ENCODE data around the gene LAMA4.

The LAMA4 gene, protein sequence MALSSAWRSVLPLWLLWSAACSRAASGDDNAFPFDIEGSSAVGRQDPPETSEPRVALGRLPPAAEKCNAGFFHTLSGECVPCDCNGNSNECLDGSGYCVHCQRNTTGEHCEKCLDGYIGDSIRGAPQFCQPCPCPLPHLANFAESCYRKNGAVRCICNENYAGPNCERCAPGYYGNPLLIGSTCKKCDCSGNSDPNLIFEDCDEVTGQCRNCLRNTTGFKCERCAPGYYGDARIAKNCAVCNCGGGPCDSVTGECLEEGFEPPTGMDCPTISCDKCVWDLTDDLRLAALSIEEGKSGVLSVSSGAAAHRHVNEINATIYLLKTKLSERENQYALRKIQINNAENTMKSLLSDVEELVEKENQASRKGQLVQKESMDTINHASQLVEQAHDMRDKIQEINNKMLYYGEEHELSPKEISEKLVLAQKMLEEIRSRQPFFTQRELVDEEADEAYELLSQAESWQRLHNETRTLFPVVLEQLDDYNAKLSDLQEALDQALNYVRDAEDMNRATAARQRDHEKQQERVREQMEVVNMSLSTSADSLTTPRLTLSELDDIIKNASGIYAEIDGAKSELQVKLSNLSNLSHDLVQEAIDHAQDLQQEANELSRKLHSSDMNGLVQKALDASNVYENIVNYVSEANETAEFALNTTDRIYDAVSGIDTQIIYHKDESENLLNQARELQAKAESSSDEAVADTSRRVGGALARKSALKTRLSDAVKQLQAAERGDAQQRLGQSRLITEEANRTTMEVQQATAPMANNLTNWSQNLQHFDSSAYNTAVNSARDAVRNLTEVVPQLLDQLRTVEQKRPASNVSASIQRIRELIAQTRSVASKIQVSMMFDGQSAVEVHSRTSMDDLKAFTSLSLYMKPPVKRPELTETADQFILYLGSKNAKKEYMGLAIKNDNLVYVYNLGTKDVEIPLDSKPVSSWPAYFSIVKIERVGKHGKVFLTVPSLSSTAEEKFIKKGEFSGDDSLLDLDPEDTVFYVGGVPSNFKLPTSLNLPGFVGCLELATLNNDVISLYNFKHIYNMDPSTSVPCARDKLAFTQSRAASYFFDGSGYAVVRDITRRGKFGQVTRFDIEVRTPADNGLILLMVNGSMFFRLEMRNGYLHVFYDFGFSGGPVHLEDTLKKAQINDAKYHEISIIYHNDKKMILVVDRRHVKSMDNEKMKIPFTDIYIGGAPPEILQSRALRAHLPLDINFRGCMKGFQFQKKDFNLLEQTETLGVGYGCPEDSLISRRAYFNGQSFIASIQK (N-terminal part only)
- total RNA-seq, result 0 to 3.9 (median 0) reads per million in 9 experiments

DNA sequence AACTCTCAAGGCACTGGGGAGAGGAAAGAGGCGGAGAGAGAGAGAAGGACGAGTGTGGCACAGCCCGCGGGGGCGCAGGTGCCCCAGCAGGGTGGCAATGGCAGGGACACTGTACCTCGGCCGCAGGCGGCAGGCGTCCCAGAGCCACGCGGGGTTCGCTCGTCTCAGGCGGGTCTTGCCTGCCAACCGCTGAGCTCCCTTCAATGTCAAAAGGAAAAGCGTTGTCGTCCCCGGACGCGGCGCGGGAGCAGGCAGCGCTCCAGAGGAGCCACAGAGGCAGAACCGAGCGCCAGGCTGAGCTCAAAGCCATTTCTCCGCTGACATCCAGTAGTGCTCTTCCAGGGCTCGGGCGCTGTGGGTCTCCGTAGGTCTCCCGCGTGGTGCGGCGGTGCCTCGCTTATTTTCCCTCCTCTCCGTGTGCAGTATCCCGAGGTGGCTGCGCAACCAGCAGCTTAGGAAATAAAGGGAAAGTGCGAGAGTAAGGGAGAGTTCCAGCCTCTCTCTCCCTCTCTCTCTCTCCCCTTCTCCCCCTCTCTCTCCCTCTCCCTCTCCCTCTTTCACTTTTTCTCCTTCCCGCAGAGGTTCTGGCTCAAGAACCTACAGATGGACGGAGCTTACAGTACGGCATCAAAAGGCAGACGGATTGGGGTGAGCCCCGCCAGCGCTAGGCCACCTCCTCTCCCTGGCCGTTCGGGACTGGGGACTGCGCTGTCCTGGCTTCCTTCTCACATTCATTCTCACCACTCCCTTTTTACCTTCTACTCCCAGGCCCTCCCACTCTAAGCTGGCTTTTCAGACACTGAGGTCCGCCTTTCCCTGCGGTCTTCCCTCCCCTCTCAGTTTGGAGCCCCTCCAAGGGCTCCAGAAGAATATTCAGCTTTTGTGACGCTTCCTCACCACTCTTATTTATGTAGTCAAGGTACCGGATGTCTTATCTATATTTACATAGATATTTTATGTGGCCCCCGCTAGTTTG, at the start of gene LAMA4:
Gene LAMA4, minus strand, starts transcription at position 727 of the 976 bp plus-strand sequence. Its CDS starts 417 bp downstream, at position 310.
- H3K4me1 Mint-ChIP-seq (ENCODE audit: low read depth in 2 of 2), result peaks cover 16 to 18% of the 10 kb centered on the region in 2 donors
- peak within 1 kb of the TSS in 1 of 2 donors; percentile 59 for H3K27ac Mint-ChIP-seq
- peaks cover 69 to 83% of the 10 kb centered on the region in 2 donors for H3K27me3 Mint-ChIP-seq
- H3K36me3 Mint-ChIP-seq (ENCODE audit: insufficient read depth), result no peaks in the 10 kb centered on the region
- DNase-seq, result peak in 2 of 3 experiments; percentile 5 to 15
- ATAC-seq (replicated peaks), result peak; percentile 80
- peak within 1 kb of the TSS; percentile 69 to 87 for H3K4me3 Mint-ChIP-seq
- no peaks in the 10 kb centered on the region for H3K9me3 Mint-ChIP-seq

DNA sequence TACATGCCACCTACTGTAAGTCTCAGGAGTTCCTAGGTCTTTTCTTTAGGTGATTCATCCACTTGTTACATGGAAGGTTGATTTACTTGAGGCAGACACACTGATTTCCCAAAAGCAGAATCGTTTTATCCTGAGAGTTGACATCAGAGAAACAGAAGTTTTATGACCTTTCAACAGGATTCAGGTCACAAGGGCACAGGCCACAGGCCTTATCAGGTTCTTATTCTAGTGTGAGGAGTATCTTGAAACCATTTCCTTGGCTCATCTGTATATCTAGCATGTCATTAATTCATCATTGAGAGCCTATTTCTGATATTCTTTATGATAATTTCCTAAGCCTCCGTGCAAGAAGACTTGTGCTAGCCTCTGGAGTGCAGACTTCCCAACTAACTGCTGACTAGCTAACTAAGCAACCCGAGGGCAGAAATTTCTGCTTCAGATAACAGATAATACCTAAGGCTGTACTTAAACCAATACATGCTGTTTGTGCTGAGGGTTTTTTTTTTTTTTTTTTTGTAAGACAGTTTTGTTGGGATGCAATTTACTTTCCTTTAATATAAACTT, 47.9 kb upstream of the LAMA4 start:
- Mint-ChIP-seq H3K9me3 (no peaks in the 10 kb centered on the region), H3K36me3 (ENCODE audit: insufficient read depth) (no peaks in the 10 kb centered on the region), H3K4me3 (no peak overlapping the region), H3K27me3 (peaks cover 47 to 52% of the 10 kb centered on the region in 2 donors), H3K4me1 (ENCODE audit: low read depth in 2 of 2) (no peaks in the 10 kb centered on the region), H3K27ac (no peak overlapping the region)
- ATAC-seq (replicated peaks) (no peak), DNase-seq (no peak)

- no peaks in the 10 kb centered on the region for H3K4me1 Mint-ChIP-seq (ENCODE audit: low read depth in 2 of 2)
- H3K36me3 Mint-ChIP-seq (ENCODE audit: insufficient read depth), result peaks cover 3% of the 10 kb centered on the region
- ATAC-seq (replicated peaks), result no peak
- DNase-seq, result no peak
- no peaks in the 10 kb centered on the region for H3K9me3 Mint-ChIP-seq
- no peak overlapping the region for H3K27ac Mint-ChIP-seq
- H3K27me3 Mint-ChIP-seq, result peaks cover 47 to 52% of the 10 kb centered on the region in 2 donors
- no peak overlapping the region for H3K4me3 Mint-ChIP-seq
Observed at GRCh38 chr6:112300896-112301295, 46.5 kb upstream of the LAMA4 start.

- Mint-ChIP-seq H3K36me3 (ENCODE audit: insufficient read depth) (peaks cover 3% of the 10 kb centered on the region), H3K4me1 (ENCODE audit: low read depth in 2 of 2) (no peaks in the 10 kb centered on the region), H3K4me3 (no peak overlapping the region), H3K27me3 (peaks cover 38 to 44% of the 10 kb centered on the region in 2 donors), H3K9me3 (no peaks in the 10 kb centered on the region), H3K27ac (no peak overlapping the region)
- ATAC-seq (replicated peaks) (no peak), DNase-seq (no peak)
Observed at GRCh38 chr6:112298816-112299281, 44.5 kb upstream of the LAMA4 start.

GRCh38 chr6:112298021-112298745, 43.8 kb upstream of the LAMA4 start:
- Mint-ChIP-seq H3K9me3 (no peaks in the 10 kb centered on the region), H3K27ac (no peak overlapping the region), H3K4me3 (no peak overlapping the region), H3K36me3 (ENCODE audit: insufficient read depth) (peaks cover 3% of the 10 kb centered on the region), H3K27me3 (peaks cover 43 to 47% of the 10 kb centered on the region in 2 donors), H3K4me1 (ENCODE audit: low read depth in 2 of 2) (no peaks in the 10 kb centered on the region)
- no peak for DNase-seq
- ATAC-seq (replicated peaks), result no peak

- H3K9me3 Mint-ChIP-seq, result no peaks in the 10 kb centered on the region
- no peaks in the 10 kb centered on the region for H3K4me1 Mint-ChIP-seq (ENCODE audit: low read depth in 2 of 2)
- H3K36me3 Mint-ChIP-seq (ENCODE audit: insufficient read depth), result peaks cover 3% of the 10 kb centered on the region
- H3K4me3 Mint-ChIP-seq, result no peak overlapping the region
- ATAC-seq (replicated peaks) (no peak), DNase-seq (no peak)
- H3K27me3 Mint-ChIP-seq, result peaks cover 45 to 57% of the 10 kb centered on the region in 2 donors
- H3K27ac Mint-ChIP-seq, result no peak overlapping the region
Observed at GRCh38 chr6:112296694-112297093, 42.3 kb upstream of the LAMA4 start.

DNA sequence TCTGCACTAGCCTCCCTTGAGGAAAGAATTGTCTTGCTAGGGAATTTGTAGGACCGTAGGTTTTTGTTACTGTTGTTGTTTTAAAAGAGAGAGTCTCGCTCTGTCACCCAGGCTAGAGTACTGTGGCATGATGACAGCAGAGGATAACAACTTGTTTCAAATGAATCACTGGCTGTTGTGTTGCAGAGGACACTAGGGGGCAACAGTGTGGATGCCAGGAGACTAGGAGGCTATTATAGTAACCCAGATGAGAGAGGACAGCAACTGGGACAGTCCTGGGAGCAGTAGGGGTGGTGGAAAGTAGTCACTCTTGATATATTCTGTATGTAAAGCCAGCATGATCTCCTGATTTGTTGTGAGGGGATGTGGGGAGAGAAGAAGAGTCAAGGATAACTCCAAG, 41.8 kb upstream of the LAMA4 start:
- H3K4me3 Mint-ChIP-seq, result no peak overlapping the region
- H3K4me1 Mint-ChIP-seq (ENCODE audit: low read depth in 2 of 2), result no peaks in the 10 kb centered on the region
- no peak overlapping the region for H3K27ac Mint-ChIP-seq
- peaks cover 51 to 63% of the 10 kb centered on the region in 2 donors for H3K27me3 Mint-ChIP-seq
- no peaks in the 10 kb centered on the region for H3K9me3 Mint-ChIP-seq
- H3K36me3 Mint-ChIP-seq (ENCODE audit: insufficient read depth), result peaks cover 3% of the 10 kb centered on the region
- no peak for DNase-seq
- no peak for ATAC-seq (replicated peaks)

GRCh38 chr6:112291161-112291762, 36.9 kb upstream of the LAMA4 start:
- Mint-ChIP-seq H3K27ac (no peak overlapping the region), H3K9me3 (no peaks in the 10 kb centered on the region), H3K36me3 (ENCODE audit: insufficient read depth) (no peaks in the 10 kb centered on the region), H3K4me3 (no peak overlapping the region), H3K27me3 (peaks cover 46 to 72% of the 10 kb centered on the region in 2 donors), H3K4me1 (ENCODE audit: low read depth in 2 of 2) (peaks cover 8 to 10% of the 10 kb centered on the region in 2 donors)
- no peak for ATAC-seq (replicated peaks)
- DNase-seq, result no peak

- H3K27ac Mint-ChIP-seq, result no peak overlapping the region
- no peaks in the 10 kb centered on the region for H3K36me3 Mint-ChIP-seq (ENCODE audit: insufficient read depth)
- H3K9me3 Mint-ChIP-seq, result no peaks in the 10 kb centered on the region
- ATAC-seq (replicated peaks) (no peak), DNase-seq (no peak)
- peaks cover 37 to 62% of the 10 kb centered on the region in 2 donors for H3K27me3 Mint-ChIP-seq
- no peak overlapping the region for H3K4me3 Mint-ChIP-seq
- H3K4me1 Mint-ChIP-seq (ENCODE audit: low read depth in 2 of 2), result peaks cover 13 to 15% of the 10 kb centered on the region in 2 donors
Observed at GRCh38 chr6:112289038-112289566, 34.7 kb upstream of the LAMA4 start.

GRCh38 chr6:112288475-112288874, 34.1 kb upstream of the LAMA4 start:
- ATAC-seq (replicated peaks) (no peak), DNase-seq (no peak)
- Mint-ChIP-seq H3K27ac (no peak overlapping the region), H3K4me1 (ENCODE audit: low read depth in 2 of 2) (peaks cover 13 to 15% of the 10 kb centered on the region in 2 donors), H3K9me3 (no peaks in the 10 kb centered on the region), H3K36me3 (ENCODE audit: insufficient read depth) (no peaks in the 10 kb centered on the region), H3K27me3 (peaks cover 38 to 62% of the 10 kb centered on the region in 2 donors), H3K4me3 (no peak overlapping the region)
